Endothelial cell of umbilical vein (primary cell): ENCODE data around the gene SPRY4. TPM values are rescaled to one million over a fixed set of nuclear protein-coding genes. Genes with fewer than 3 reads are reported as not detected.

Source experiments
- BruUV-seq: library from RNA; stranded (reverse); fragments of 400-500 nt; replicated peaks from 2 replicates; lab custom pipeline; 2021; lab: Mats Ljungman, UMichigan
- CTCF ChIA-PET: fragments of 300-600, 350-600 bp; sonication (Branson Sonifier 250); formaldehyde crosslinking; loops from one replicate; lab custom pipeline; 2021; ENCODE audit warnings: antibody characterized with exemption, inconsistent platforms; lab: Charles Lee
- POLR2A ChIA-PET: fragments of 300-600, 350-600 bp; sonication (Branson Sonifier 250); formaldehyde crosslinking; loops from one replicate; lab custom pipeline; 2021; ENCODE audit warnings: antibody characterized with exemption, inconsistent platforms; lab: Charles Lee
- DNase-seq: peaks from one replicate; pipeline ENCODE4 v3.0.0-alpha.2; 2011; ENCODE audit warnings: low read depth, low spot score
- FAIRE-seq: peaks from 2 replicates; lab custom pipeline; 2011; peaks lifted over from hg19 to GRCh38; lab: Jason Lieb, UNC
- H2AFZ ChIP-seq: 2 replicates; pipeline ENCODE4 v1.6.0; 2012; ENCODE audit warnings: low read depth, low read length, control low read depth, inconsistent platforms
- H3K27ac ChIP-seq: 2 replicates; pipeline ENCODE4 v1.5.1; 2011; ENCODE audit warnings: low read depth, mild to moderate bottlenecking, control low read depth, low read length, moderate library complexity; ENCODE audit not compliant: insufficient read depth
- H3K27me3 ChIP-seq, 2 experiments: 2 replicates each; pipeline versions ENCODE4 v1.6.0 to v1.6.1; 2011; ENCODE audit warnings: low read length in 2 of 2, mixed read lengths in 1 of 2; ENCODE audit not compliant: control insufficient read depth in 2 of 2, insufficient read depth in 2 of 2
- H3K36me3 ChIP-seq, 2 experiments: 2 replicates in 1 of 2; 3 replicates in 1 of 2; pipeline ENCODE4 v1.5.1; 2011; ENCODE audit warnings: low read length in 2 of 2, mild to moderate bottlenecking in 1 of 2, moderate library complexity in 1 of 2; ENCODE audit not compliant: control insufficient read depth in 2 of 2, insufficient read depth in 2 of 2; ENCODE audit errors: extremely low read depth in 1 of 2
- H3K4me1 ChIP-seq: 3 replicates; pipeline ENCODE4 v1.5.1; 2011; ENCODE audit warnings: mild to moderate bottlenecking, low read length; ENCODE audit not compliant: control insufficient read depth, insufficient read depth; ENCODE audit errors: extremely low read depth
- H3K4me2 ChIP-seq: 2 replicates; pipeline ENCODE4 v1.6.1; 2011; ENCODE audit warnings: low read length, control low read depth, mixed read lengths; ENCODE audit not compliant: insufficient read depth
- H3K4me3 ChIP-seq, 3 experiments: fragments of 200-600 bp in 1 of 3; sonication (generic), shearing (Covaris generic) in 1 of 3; replicated peaks in 1 of 3; 2 replicates each; pipeline ENCODE4 v1.5.1; 2011 to 2016; ENCODE audit warnings: control low read depth in 3 of 3, low read length in 3 of 3, mild to moderate bottlenecking in 2 of 3, inconsistent platforms in 1 of 3, low read depth in 1 of 3, moderate library complexity in 1 of 3; ENCODE audit not compliant: insufficient read depth in 1 of 3
- H3K79me2 ChIP-seq: 2 replicates; pipeline ENCODE4 v1.6.0; 2012; ENCODE audit warnings: low read length, inconsistent platforms; ENCODE audit not compliant: control insufficient read depth, insufficient read depth
- H3K9ac ChIP-seq: replicated peaks from 2 replicates; pipeline ENCODE3; 2011; ENCODE audit warnings: low read length, control low read depth; ENCODE audit not compliant: insufficient read depth; ENCODE audit errors: extremely low read depth
- H3K9me1 ChIP-seq: replicated peaks from 3 replicates; pipeline ENCODE4 v1.6.0; 2011; ENCODE audit warnings: mild to moderate bottlenecking, low read length; ENCODE audit not compliant: control insufficient read depth, insufficient read depth; ENCODE audit errors: extremely low read depth
- H3K9me3 ChIP-seq: replicated peaks from 2 replicates; pipeline ENCODE4 v1.5.1; 2012; ENCODE audit warnings: low read length, inconsistent platforms; ENCODE audit not compliant: control insufficient read depth, insufficient read depth
- H4K20me1 ChIP-seq: replicated peaks from 2 replicates; pipeline ENCODE3; 2011; ENCODE audit warnings: mild to moderate bottlenecking, low read length; ENCODE audit not compliant: control insufficient read depth, insufficient read depth; ENCODE audit errors: extremely low read depth
- EZH2 ChIP-seq: IDR thresholded peaks from 2 replicates; pipeline ENCODE4 v1.6.1; 2012; ENCODE audit warnings: borderline replicate concordance, low read depth, mild to moderate bottlenecking, moderate library complexity, low read length, inconsistent platforms; ENCODE audit not compliant: severe bottlenecking
- FOS ChIP-seq: IDR thresholded peaks from 2 replicates; pipeline ENCODE4 v1.6.1; 2011; ENCODE audit warnings: mild to moderate bottlenecking, low read length, moderate library complexity, borderline replicate concordance; ENCODE audit not compliant: insufficient read depth
- GATA2 ChIP-seq: IDR thresholded peaks from 2 replicates; pipeline ENCODE4 v1.7.0; 2011; ENCODE audit warnings: low read depth, mild to moderate bottlenecking, moderate library complexity, mixed read lengths, low read length; ENCODE audit not compliant: insufficient read length, insufficient read depth
- JUN ChIP-seq: IDR thresholded peaks from 2 replicates; pipeline ENCODE4 v1.6.1; 2011; ENCODE audit warnings: borderline replicate concordance, low read depth; ENCODE audit not compliant: insufficient read length, insufficient read depth
- MYC ChIP-seq: IDR thresholded peaks from one replicate; pipeline ENCODE4 v1.6.1; 2011; ENCODE audit warnings: mild to moderate bottlenecking, low read depth, low read length
- POLR2A ChIP-seq: IDR thresholded peaks from 2 replicates; pipeline ENCODE4 v1.6.1; 2012; ENCODE audit warnings: low read depth, mild to moderate bottlenecking, control low read depth, low read length
- POLR2AphosphoS5 ChIP-seq: IDR thresholded peaks from 2 replicates; pipeline ENCODE4 v1.6.1; 2012; ENCODE audit warnings: low read depth, mild to moderate bottlenecking, control low read depth, low read length, moderate library complexity; ENCODE audit not compliant: insufficient read depth
- dilution Hi-C: fragments of 300-500 bp; cut with MboI; formaldehyde crosslinking; loops from one replicate; pipeline ENCODE4 v1.15.0; 2019; ENCODE audit warnings: low sequenced_read_pairs; ENCODE audit not compliant: extremely low pct_ligation_motif_present
- intact Hi-C: fragments of 100-400 bp; cut with micrococcal nuclease; formaldehyde crosslinking; loops from one replicate; pipeline ENCODE4 v1.10.0; 2022
- polyA plus RNA-seq, 4 experiments: library from polyadenylated mRNA; depleted of rRNA in 3 of 4; stranded (reverse) in 3 of 4; unstranded in 1 of 4; fragments of >200 nt; gene quantifications; 2 replicates each; pipeline versions ENCODE4 v1.2.1 to v1.2.3, GENCODE V29; 2011 to 2012; ENCODE audit warnings: missing spikeins in 1 of 4
- total RNA-seq: library from RNA; stranded (reverse); gene quantifications from 2 replicates; pipeline ENCODE4 v1.2.3, GENCODE V29; 2021
- TF ChIP-seq, protein P1 (sequence below), 2 donors: IDR thresholded peaks; 1 replicate in 1 of 2; 2 replicates in 1 of 2; pipeline ENCODE4 v1.5.1; 2011; ENCODE audit warnings: low read length in 2 of 2, mild to moderate bottlenecking in 2 of 2, moderate library complexity in 2 of 2, control low read depth in 1 of 2, inconsistent platforms in 1 of 2, low read depth in 1 of 2; ENCODE audit not compliant: insufficient read depth in 1 of 2; ENCODE audit errors: extremely low read depth in 1 of 2
- TF ChIP-seq, protein P2 (sequence below): IDR thresholded peaks from 2 replicates; pipeline ENCODE4 v1.6.1; 2011; ENCODE audit not compliant: insufficient read depth, insufficient read length

SPRY4 gene
- total and polyA plus RNA-seq, 2 donors (not counting 3 experiments of a cell fraction or from before 2014, with no cell fraction given) = 9.3 to 33.9 TPM

DNA sequence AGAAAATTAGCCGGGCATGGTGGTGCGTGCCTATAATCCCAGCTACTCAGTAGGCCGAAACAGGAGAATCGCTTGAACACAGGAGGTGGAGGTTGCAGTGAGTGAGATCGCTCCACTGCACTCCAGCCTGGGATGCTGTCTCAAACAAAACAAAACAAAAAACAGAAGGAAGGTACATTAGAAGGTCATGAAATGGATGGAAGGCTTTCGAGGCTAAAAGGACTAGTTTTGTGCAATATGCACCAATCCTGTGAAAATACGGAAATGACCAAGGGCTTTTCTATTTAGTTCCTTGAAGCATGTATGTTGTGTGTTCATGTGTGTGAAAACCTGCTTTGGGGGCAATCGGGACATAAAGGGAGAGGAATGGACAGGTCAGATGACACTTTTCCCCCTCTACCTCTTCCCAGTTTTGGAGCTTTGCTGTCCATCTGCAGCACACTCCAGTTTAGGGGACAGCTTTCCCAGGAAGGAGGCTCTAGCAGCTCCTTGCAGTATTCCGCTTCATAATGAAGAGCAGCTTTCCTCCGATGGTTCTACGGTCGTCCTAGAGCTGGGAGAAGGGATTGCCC is 15.0 kb downstream of the SPRY4 start:
- no peak overlapping the region for H3K4me2 ChIP-seq
- no TSS peak for BruUV-seq
- DNase-seq (no peak), FAIRE-seq (no peak)
- no peak overlapping the region for H3K9ac ChIP-seq
- intact Hi-C loops = loop anchor here (10.0 kb wide), 1 partner anchor 385 kb away; no protein-coding TSS in a partner anchor
- H3K27ac ChIP-seq = no peak overlapping the region
- TF ChIP-seq FOS (no peak), MYC (no peak), EZH2 (no peak), POLR2A (no peak), POLR2AphosphoS5 (no peak), JUN (no peak), GATA2 (no peak)
- TF ChIP-seq, protein P1, sequence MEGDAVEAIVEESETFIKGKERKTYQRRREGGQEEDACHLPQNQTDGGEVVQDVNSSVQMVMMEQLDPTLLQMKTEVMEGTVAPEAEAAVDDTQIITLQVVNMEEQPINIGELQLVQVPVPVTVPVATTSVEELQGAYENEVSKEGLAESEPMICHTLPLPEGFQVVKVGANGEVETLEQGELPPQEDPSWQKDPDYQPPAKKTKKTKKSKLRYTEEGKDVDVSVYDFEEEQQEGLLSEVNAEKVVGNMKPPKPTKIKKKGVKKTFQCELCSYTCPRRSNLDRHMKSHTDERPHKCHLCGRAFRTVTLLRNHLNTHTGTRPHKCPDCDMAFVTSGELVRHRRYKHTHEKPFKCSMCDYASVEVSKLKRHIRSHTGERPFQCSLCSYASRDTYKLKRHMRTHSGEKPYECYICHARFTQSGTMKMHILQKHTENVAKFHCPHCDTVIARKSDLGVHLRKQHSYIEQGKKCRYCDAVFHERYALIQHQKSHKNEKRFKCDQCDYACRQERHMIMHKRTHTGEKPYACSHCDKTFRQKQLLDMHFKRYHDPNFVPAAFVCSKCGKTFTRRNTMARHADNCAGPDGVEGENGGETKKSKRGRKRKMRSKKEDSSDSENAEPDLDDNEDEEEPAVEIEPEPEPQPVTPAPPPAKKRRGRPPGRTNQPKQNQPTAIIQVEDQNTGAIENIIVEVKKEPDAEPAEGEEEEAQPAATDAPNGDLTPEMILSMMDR (IDR thresholded peaks at IDR 0.05; ENCODE audit: extremely low read depth in 1 of 2, insufficient read depth in 1 of 2, low read depth in 1 of 2, low read length in 2 of 2) = no peak
- TF ChIP-seq, protein P2, sequence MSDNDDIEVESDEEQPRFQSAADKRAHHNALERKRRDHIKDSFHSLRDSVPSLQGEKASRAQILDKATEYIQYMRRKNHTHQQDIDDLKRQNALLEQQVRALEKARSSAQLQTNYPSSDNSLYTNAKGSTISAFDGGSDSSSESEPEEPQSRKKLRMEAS = no peak
- peaks cover 16% of the 10 kb centered on the region for H3K4me1 ChIP-seq
- peaks cover 4 to 10% of the 10 kb centered on the region in 2 experiments for H3K36me3 ChIP-seq
- no peaks in the 10 kb centered on the region for H3K9me3 ChIP-seq
- dilution Hi-C loops = no loop called here
- ChIA-PET POLR2A (interaction anchor here (0.6 kb wide), 2 partner anchors 13 to 396 kb away, joined by 3 to 8 read pairs; no protein-coding TSS in a partner anchor), CTCF (interaction anchor here (0.9 to 1.3 kb wide), 3 partner anchors 8 to 15 kb away, joined by 3 to 4 read pairs (median 4); partner anchors contain the start of gene SPRY4)
- H4K20me1 ChIP-seq = no peaks in the 10 kb centered on the region
- H2AFZ ChIP-seq = no peak overlapping the region
- peaks cover 50% of the 10 kb centered on the region for H3K79me2 ChIP-seq
- no peaks in the 10 kb centered on the region for H3K9me1 ChIP-seq
- H3K27me3 ChIP-seq = no peaks in the 10 kb centered on the region
- H3K4me3 ChIP-seq = no peak overlapping the region
